NB4 (cell line): ENCODE results near the gene ABCG1.

Source experiments
- POLR2A ChIP-seq: IDR thresholded peaks from 2 replicates; pipeline ENCODE4 v1.6.1; 2011; ENCODE audit warnings: mild to moderate bottlenecking; ENCODE audit not compliant: insufficient read length; ENCODE audit errors: extremely low read depth
- TF ChIP-seq, protein P1 (sequence below): IDR thresholded peaks from one replicate; pipeline ENCODE4 v1.5.1; 2012; ENCODE audit warnings: low read depth, low read length

DNA sequence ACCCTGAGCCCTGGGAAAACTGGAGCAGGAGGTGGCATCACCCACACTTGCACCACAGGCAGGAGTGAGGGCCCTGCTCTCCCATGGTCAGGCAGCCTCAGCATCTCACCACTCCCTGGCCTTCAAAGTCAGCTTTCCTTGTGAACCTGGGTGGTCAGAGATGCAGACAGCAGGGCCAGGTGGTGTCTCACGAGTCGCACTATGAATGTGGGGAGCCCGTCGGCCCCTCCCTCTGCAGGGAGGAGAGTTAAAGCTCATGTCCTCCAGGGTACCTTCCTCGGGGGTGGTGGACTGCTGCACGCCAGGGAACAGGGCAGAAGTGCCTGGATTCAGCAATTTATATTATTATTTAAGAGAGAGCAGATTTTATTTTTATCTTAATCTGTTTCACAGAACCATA, 24.1 kb downstream of the ABCG1 start:
- TF ChIP-seq POLR2A: no peak
- TF ChIP-seq, protein P1, sequence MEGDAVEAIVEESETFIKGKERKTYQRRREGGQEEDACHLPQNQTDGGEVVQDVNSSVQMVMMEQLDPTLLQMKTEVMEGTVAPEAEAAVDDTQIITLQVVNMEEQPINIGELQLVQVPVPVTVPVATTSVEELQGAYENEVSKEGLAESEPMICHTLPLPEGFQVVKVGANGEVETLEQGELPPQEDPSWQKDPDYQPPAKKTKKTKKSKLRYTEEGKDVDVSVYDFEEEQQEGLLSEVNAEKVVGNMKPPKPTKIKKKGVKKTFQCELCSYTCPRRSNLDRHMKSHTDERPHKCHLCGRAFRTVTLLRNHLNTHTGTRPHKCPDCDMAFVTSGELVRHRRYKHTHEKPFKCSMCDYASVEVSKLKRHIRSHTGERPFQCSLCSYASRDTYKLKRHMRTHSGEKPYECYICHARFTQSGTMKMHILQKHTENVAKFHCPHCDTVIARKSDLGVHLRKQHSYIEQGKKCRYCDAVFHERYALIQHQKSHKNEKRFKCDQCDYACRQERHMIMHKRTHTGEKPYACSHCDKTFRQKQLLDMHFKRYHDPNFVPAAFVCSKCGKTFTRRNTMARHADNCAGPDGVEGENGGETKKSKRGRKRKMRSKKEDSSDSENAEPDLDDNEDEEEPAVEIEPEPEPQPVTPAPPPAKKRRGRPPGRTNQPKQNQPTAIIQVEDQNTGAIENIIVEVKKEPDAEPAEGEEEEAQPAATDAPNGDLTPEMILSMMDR: no peak
